Measurements from ENCODE around the gene BBS9. TPM values are rescaled to one million over a fixed set of nuclear protein-coding genes. Genes with fewer than 3 reads are reported as not detected.
A peak's percentile ranks its signal among the peaks of the same experiment; 100 is the strongest.

Gene BBS9
- total and polyA plus RNA-seq, 9 of the 15 experiments (the other 6 are each of a cell fraction or from before 2014, with no cell fraction given): 0.77 to 3.3 (median 2.4) TPM

- no peaks in the 10 kb centered on the region for H3K9me1 ChIP-seq (ENCODE audit: control insufficient read depth, insufficient read depth, low read length)
- no peak for ATAC-seq
- CTCF ChIA-PET (ENCODE audit: low intra/inter-chr PET ratio): no interaction called here
Observed at GRCh38 chr7:33079763-33080690, 49.3 kb upstream of the BBS9 start.

GRCh38 chr7:33087356-33087755, 42.0 kb upstream of the BBS9 start:
- Histone ChIP-seq H3K9me1 (ENCODE audit: control insufficient read depth, insufficient read depth, low read length) (no peaks in the 10 kb centered on the region), H3K36me3 (ENCODE audit: control insufficient read depth, insufficient read depth, low read length) (no peaks in the 10 kb centered on the region), H3K4me1 (replicated peaks in 1 of 2; ENCODE audit: control insufficient read depth in 2 of 2, insufficient read depth in 2 of 2, low read length in 2 of 2) (peaks cover 0 to 12% of the 10 kb centered on the region in 2 experiments; a peak in 3 of 5 replicates), H3K27ac (ENCODE audit: extremely low read depth, low read depth, low read length) (no peak overlapping the region), H3K79me2 (ENCODE audit: control insufficient read depth, insufficient read depth, low read length) (no peaks in the 10 kb centered on the region), H3K9ac (ENCODE audit: insufficient read depth in 1 of 2, low read depth in 2 of 2, low read length in 2 of 2) (no peak overlapping the region), H3K9me3 (replicated peaks; ENCODE audit: control insufficient read depth, insufficient read depth, low read depth, low read length) (no peaks in the 10 kb centered on the region), H2AFZ (ENCODE audit: low read depth, low read length) (no peak overlapping the region), H3K4me3 (no peak overlapping the region), H3K27me3 (ENCODE audit: control insufficient read depth in 2 of 2, insufficient read depth in 2 of 2, low read length in 2 of 2) (no peaks in the 10 kb centered on the region), H4K20me1 (replicated peaks; ENCODE audit: control insufficient read depth, insufficient read depth, low read length) (no peaks in the 10 kb centered on the region), H3K4me2 (ENCODE audit: insufficient read depth, low read length) (no peak overlapping the region)
- ATAC-seq (no peak), DNase-seq (ENCODE audit: extremely low read depth in 1 of 4, low spot score in 3 of 4) (no peak), FAIRE-seq (no peak)
- intact Hi-C loops (cut with micrococcal nuclease): no loop called here
- no TSS peak for BruUV-seq (replicated peaks)
- POLR2A ChIA-PET: no interaction called here
- CTCF ChIA-PET (ENCODE audit: low intra/inter-chr PET ratio): no interaction called here
- 3% methylated on average over 2 of the region's 2 CpGs for WGBS (ENCODE audit: insufficient coverage, low coverage, missing lambda C conversion rate)
- in situ Hi-C loops (cut with MboI): no loop called here
- TF ChIP-seq ZC3H8 (IDR thresholded peaks at IDR 0.05) (no peak), PHTF2 (CRISPR knock-in tag; IDR thresholded peaks at IDR 0.05) (no peak), ATF4 (CRISPR knock-in tag; IDR thresholded peaks at IDR 0.05) (no peak), CREB1 (IDR thresholded peaks at IDR 0.05) (no peak), CREB1 (CRISPR knock-in tag; IDR thresholded peaks at IDR 0.05) (no peak), XRCC5 (IDR thresholded peaks at IDR 0.05; ENCODE audit: low read depth, low read length) (no peak), ZFX (CRISPR knock-in tag; IDR thresholded peaks at IDR 0.05) (no peak), FIP1L1 (IDR thresholded peaks at IDR 0.05; ENCODE audit: low read depth, low read length, poor library complexity, severe bottlenecking) (no peak), E2F6 (IDR thresholded peaks at IDR 0.05; ENCODE audit: borderline replicate concordance in 1 of 2, extremely low read depth in 1 of 2, insufficient read depth in 1 of 2, insufficient read length in 1 of 2, low read depth in 1 of 2, low read length in 1 of 2, poor library complexity in 1 of 2, severe bottlenecking in 1 of 2) (no peak), ZBTB26 (CRISPR knock-in tag; IDR thresholded peaks at IDR 0.05) (no peak)

More at GRCh38 chr7:33079763-33080690, 49.3 kb upstream of the BBS9 start:
- Histone ChIP-seq H3K36me3 (ENCODE audit: control insufficient read depth, insufficient read depth, low read length) (no peaks in the 10 kb centered on the region), H2AFZ (ENCODE audit: low read depth, low read length) (0 out of 2 replicates have a peak overlapping the region, but pooled peaks have one; percentile 47), H3K4me2 (ENCODE audit: insufficient read depth, low read length) (no peak overlapping the region), H3K27me3 (ENCODE audit: control insufficient read depth in 2 of 2, insufficient read depth in 2 of 2, low read length in 2 of 2) (no peaks in the 10 kb centered on the region; a peak in 1 of 5 replicates), H3K4me3 (no peak overlapping the region), H3K9me3 (replicated peaks; ENCODE audit: control insufficient read depth, insufficient read depth, low read depth, low read length) (no peaks in the 10 kb centered on the region), H3K9ac (ENCODE audit: insufficient read depth in 1 of 2, low read depth in 2 of 2, low read length in 2 of 2) (no peak overlapping the region), H3K4me1 (replicated peaks in 1 of 2; ENCODE audit: control insufficient read depth in 2 of 2, insufficient read depth in 2 of 2, low read length in 2 of 2) (no peaks in the 10 kb centered on the region), H4K20me1 (replicated peaks; ENCODE audit: control insufficient read depth, insufficient read depth, low read length) (no peaks in the 10 kb centered on the region), H3K27ac (ENCODE audit: extremely low read depth, low read depth, low read length) (no peak overlapping the region), H3K79me2 (ENCODE audit: control insufficient read depth, insufficient read depth, low read length) (no peaks in the 10 kb centered on the region)
- in situ Hi-C loops (cut with MboI): no loop called here
- FAIRE-seq (no peak), DNase-seq (ENCODE audit: extremely low read depth in 1 of 4, low spot score in 3 of 4) (no peak)
- POLR2A ChIA-PET: interaction anchor here (0.8 to 1.0 kb wide), 2 partner anchors 13 to 18 kb away, joined by 3 to 7 read pairs; partner anchors contain the start of gene NT5C3A
- BruUV-seq (replicated peaks): no TSS peak
- intact Hi-C loops (cut with micrococcal nuclease): no loop called here
- 17% methylated on average over 9 of the region's 9 CpGs for WGBS (ENCODE audit: insufficient coverage, low coverage, missing lambda C conversion rate)
- TF ChIP-seq FOXA1 (IDR thresholded peaks at IDR 0.05; ENCODE audit: borderline replicate concordance) (no peak), KAT2B (IDR thresholded peaks at IDR 0.05; ENCODE audit: low read depth, low read length) (no peak), CSDE1 (IDR thresholded peaks at IDR 0.05) (no peak), GATA2 (CRISPR knock-in tag; IDR thresholded peaks at IDR 0.05) (no peak), NFXL1 (CRISPR knock-in tag; IDR thresholded peaks at IDR 0.05) (no peak)

Measured in K562 (cell line).